Prostate gland (tissue), 2 donors: ENCODE results near the gene CKAP5.

Experiments used
- CTCF ChIP-seq, 4 experiments: fragments of 200-600 bp in 2 of 4; fragments of 450-650 bp in 2 of 4; sonication (generic) in 2 of 4; IDR thresholded peaks; 1 replicate in 3 of 4; 2 replicates in 1 of 4; pipeline ENCODE4 v1.5.1; 2016 to 2019; ENCODE audit warnings: antibody characterized with exemption in 4 of 4, mild to moderate bottlenecking in 2 of 4, moderate library complexity in 2 of 4
- POLR2A ChIP-seq: fragments of 450-650 bp; IDR thresholded peaks from one replicate; pipeline ENCODE4 v1.6.1; 2016; ENCODE audit warnings: antibody characterized with exemption, mild to moderate bottlenecking
- POLR2AphosphoS5 ChIP-seq: sonication (generic); formaldehyde crosslinking; IDR thresholded peaks from one replicate; pipeline ENCODE4 v1.6.1; 2017; ENCODE audit warnings: antibody characterized with exemption

DNA sequence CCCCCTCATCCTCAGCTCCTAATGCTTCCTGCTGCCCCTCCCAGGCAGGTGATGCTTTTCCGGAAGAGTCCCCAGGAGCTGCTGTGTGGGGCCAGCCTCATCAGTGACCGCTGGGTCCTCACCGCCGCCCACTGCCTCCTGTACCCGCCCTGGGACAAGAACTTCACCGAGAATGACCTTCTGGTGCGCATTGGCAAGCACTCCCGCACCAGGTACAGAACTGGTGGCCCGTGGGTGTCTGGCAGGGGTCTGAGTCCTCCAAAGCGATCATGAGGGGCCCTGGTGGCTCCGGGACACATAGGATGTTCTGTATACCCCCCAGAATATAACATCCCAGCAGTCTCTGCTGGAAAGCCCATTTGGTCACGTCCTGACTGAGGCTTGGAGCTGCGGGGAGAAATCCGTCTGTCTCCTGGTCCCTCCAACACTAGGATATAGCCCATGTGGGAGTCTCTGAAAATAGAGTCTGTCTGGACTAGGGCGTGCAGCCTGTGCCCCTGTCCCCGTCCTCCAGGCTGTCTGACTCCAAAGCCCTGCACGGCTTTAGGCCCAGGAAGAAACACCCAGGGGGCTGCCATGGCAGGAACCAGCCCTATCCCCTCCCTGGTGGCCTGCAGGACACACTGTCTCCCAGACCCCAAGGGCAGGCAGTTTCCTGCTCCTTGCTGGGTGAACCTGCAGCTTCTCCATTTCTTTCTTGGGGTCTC, 118.0 kb downstream of the CKAP5 start:
- TF ChIP-seq CTCF (IDR thresholded peaks at IDR 0.05) (no peak), POLR2AphosphoS5 (no peak), POLR2A (no peak)
